G401.6 (cell line): Measurements from ENCODE around the gene TAF1B.
A peak's percentile ranks its signal among the peaks of the same experiment; 100 is the strongest.
"Not testable (repeated sequence)": the region's sequence is repeated elsewhere in the genome, so short reads cannot be mapped to it uniquely, and the experiment has no call there.

Source experiments
- FAIRE-seq: peaks from 2 replicates; lab custom pipeline; 2012; peaks lifted over from hg19 to GRCh38; lab: Jason Lieb, UNC

Gene TAF1B

GRCh38 chr2:9885036-9885684 is 41.9 kb downstream of the TAF1B start:
- no peak for FAIRE-seq

GRCh38 chr2:9887513-9887912 is 44.2 kb downstream of the TAF1B start:
- FAIRE-seq, result no peak

- no peak for FAIRE-seq
Measured at GRCh38 chr2:9889812-9890261, 46.6 kb downstream of the TAF1B start.

GRCh38 chr2:9892236-9892635 is 49.0 kb downstream of the TAF1B start:
- FAIRE-seq, result no peak

- no peak for FAIRE-seq
Measured at GRCh38 chr2:9895669-9896590, 52.7 kb downstream of the TAF1B start.

GRCh38 chr2:9897331-9897737 is 54.1 kb downstream of the TAF1B start:
- no peak for FAIRE-seq

- no peak for FAIRE-seq
Measured at GRCh38 chr2:9897846-9898245, 54.6 kb downstream of the TAF1B start.

- no peak for FAIRE-seq
Measured at GRCh38 chr2:9905413-9905812, 62.1 kb downstream of the TAF1B start.

- FAIRE-seq, result no peak
Measured at GRCh38 chr2:9907402-9907801, 64.1 kb downstream of the TAF1B start.

GRCh38 chr2:9908639-9909038 is 65.4 kb downstream of the TAF1B start:
- no peak for FAIRE-seq

GRCh38 chr2:9909106-9909505 is 65.8 kb downstream of the TAF1B start:
- peak; percentile 30 for FAIRE-seq

- no peak for FAIRE-seq
Measured at GRCh38 chr2:9910699-9911098, 67.4 kb downstream of the TAF1B start.

- no peak for FAIRE-seq
Measured at GRCh38 chr2:9912468-9912867, 69.2 kb downstream of the TAF1B start.

- no peak for FAIRE-seq
Measured at GRCh38 chr2:9914384-9915065, 71.3 kb downstream of the TAF1B start.

- no peak for FAIRE-seq
Measured at GRCh38 chr2:9918275-9918674, 75.0 kb downstream of the TAF1B start.

GRCh38 chr2:9919512-9919911 is 76.2 kb downstream of the TAF1B start:
- no peak for FAIRE-seq

- not testable (repeated sequence) for FAIRE-seq
Measured at GRCh38 chr2:9927020-9927419, 83.7 kb downstream of the TAF1B start.

- FAIRE-seq, result no peak
Measured at GRCh38 chr2:9937258-9937657, 94.0 kb downstream of the TAF1B start.

GRCh38 chr2:9937968-9938367 is 94.7 kb downstream of the TAF1B start:
- no peak for FAIRE-seq

GRCh38 chr2:9939587-9940485 is 96.6 kb downstream of the TAF1B start:
- no peak for FAIRE-seq

- no peak for FAIRE-seq
Measured at GRCh38 chr2:9941196-9941995, 98.1 kb downstream of the TAF1B start.
